HFF-Myc (cell line): ENCODE data around the gene OR7A5.
A peak's percentile ranks its signal among the peaks of the same experiment; 100 is the strongest.
"Not testable (repeated sequence)": the region's sequence is repeated elsewhere in the genome, so short reads cannot be mapped to it uniquely, and the experiment has no call there.

ENCODE experiments used
- DNase-seq: peaks from one replicate; pipeline ENCODE4 v3.0.0-alpha.2; 2011; ENCODE audit warnings: low read depth; ENCODE audit errors: extremely low read depth
- H3K4me3 ChIP-seq: replicated peaks from 2 replicates; pipeline ENCODE4 v1.5.1; 2011; ENCODE audit warnings: low read depth, mild to moderate bottlenecking, control low read depth, low read length
- CTCF ChIP-seq: IDR thresholded peaks from 2 replicates; pipeline ENCODE4 v1.5.1; 2012; ENCODE audit warnings: mild to moderate bottlenecking, low read depth, low read length, control low read depth; ENCODE audit errors: missing control alignments

OR7A5 gene

DNA sequence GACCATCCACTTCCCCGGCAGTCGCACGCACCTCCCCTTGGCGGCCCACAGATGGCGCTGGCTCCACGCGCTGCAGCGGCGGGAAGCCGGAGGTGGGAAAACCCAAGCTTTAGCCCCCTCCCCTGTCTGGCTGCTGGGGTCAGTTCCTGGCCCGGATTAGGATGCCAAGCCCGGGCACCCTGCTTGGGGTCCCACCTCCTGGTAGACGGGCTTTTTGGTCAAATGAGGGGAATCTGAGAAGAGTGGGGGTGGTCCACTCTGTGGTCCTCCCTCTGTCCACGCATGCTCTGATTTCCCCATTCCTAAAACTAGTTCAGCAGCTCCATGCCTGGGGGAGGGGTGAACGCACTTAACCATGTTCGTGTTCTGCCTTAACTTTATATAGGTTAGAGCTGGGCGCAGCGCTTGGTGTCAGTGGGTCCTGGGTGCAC, 48.5 kb downstream of the OR7A5 start:
- DNase-seq, result no peak
- no peak overlapping the region for H3K4me3 ChIP-seq
- TF ChIP-seq CTCF, result peak; percentile 83

- not testable (repeated sequence) for H3K4me3 ChIP-seq
- peak; percentile 25 for DNase-seq
These were observed 49.7 kb downstream of the OR7A5 start for GRCh38 chr19:14785102-14785793.

GRCh38 chr19:14784730-14785101, 50.3 kb downstream of the OR7A5 start:
- not testable (repeated sequence) for H3K4me3 ChIP-seq, DNase-seq

DNA sequence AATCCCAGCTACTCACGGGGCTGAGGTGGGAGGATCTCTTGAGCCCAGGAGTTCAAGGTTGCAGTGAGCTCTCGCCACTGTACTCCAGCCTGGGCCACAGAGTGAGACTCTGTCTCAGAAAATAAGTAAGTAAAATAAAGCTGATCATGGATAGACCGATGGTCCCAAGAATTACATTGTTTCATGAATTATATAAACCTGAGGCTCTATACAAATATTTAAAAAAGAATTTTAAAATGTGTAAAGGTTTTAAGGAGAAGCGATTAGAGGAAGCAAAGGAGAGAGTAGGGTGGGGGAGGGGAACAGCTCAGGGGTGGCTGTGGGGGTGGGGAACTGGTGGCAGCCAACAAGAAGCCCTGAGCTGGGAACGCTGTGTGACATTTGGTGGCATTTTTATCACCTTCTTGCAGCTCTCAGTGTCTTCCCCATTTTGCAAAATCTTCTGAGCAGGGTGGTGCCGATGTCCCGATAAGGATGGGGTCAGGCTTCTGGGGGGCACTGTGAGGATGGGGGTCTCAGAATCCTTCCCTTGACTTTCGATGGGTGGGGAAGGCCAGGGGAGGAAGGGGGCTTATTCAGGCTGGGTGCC, 51.5 kb downstream of the OR7A5 start:
- not testable (repeated sequence) for DNase-seq, H3K4me3 ChIP-seq

DNA sequence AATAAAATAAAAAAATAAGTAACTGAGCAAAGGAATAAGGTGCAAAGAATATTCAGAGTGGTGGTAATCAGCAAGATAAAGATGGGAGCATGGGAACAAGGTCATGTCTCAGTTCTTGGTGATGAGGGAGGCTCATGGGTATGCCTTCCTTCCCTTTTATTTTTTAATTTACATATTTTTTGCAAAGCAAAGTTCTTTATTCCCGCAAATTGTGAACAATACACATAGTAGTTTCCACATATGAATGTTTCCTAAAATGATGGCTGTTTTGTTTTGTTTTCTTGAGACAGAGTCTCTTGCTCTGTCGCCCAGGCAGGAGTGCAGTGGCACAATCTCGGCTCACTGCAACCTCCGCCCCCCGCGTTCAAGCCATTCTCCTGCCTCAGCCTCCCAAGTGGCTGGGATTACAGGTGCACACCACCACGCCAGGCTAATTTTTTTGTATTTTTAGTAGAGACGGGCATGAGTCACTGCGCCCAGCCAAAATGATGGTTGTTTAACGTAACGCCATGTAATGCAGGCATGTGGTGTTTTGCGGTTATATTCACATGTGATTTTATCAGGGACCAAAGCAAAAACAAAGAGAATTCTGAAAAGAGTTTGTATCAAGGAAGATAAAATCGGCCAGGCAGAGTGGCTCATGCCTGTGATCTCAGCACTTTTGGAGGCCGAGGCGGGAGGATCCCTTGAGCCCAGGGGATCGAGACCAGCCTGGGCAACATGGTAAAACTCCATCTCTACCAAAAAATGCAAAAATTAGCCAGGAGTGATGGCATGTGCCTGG, 52.2 kb downstream of the OR7A5 start:
- no peak for TF ChIP-seq CTCF
- H3K4me3 ChIP-seq, result no peak overlapping the region
- no peak for DNase-seq

GRCh38 chr19:14781713-14782536, 53.1 kb downstream of the OR7A5 start:
- DNase-seq, result not testable (repeated sequence)

DNA sequence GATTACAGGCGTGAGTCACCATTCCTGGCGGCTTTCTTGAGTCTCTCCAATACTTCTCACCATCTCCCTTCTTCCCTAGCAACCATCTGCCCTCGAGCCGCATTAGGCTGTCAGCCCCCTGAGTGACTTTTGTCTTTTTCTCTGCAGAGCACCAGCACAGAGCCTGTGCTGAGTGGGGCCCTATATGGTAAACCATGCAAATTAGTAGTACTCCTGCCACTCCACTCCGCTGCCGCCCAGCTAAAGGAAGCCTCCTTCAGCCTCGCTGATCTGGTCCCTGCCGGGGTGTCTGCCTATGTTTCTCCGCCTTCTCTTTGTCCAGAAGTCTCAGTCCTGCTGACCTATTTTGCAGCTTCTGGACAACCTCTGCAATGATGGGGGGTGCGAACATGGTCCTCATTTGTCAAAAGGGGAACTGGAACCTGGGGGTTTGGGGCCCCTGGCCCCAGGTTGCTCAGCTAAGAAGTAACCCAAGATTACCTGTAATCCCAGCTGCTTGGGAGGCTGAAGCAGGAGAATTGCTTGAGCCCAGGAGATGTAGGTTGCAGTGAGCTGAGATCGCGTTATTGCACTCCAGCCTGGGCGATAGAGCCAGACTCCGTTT, 54.3 kb downstream of the OR7A5 start:
- DNase-seq, H3K4me3 ChIP-seq: not testable (repeated sequence)

More at GRCh38 chr19:14781713-14782536, 53.1 kb downstream of the OR7A5 start:
- not testable (repeated sequence) for H3K4me3 ChIP-seq

GRCh38 chr19:14779151-14779550, 55.8 kb downstream of the OR7A5 start:
- H3K4me3 ChIP-seq, result no peak overlapping the region
- no peak for DNase-seq
- no peak for TF ChIP-seq CTCF

GRCh38 chr19:14778110-14778845, 56.7 kb downstream of the OR7A5 start, which contains the start of gene ADGRE2:
ADGRE2 (minus strand) TSS chr19:14778560; CDS start chr19:14776756, 1,804 bp downstream.
- DNase-seq, H3K4me3 ChIP-seq: not testable (repeated sequence)

GRCh38 chr19:14777645-14778044, 57.3 kb downstream of the OR7A5 start:
- DNase-seq, H3K4me3 ChIP-seq: not testable (repeated sequence)
